Measurements from ENCODE around the gene FOXN3.

FOXN3 gene

DNA sequence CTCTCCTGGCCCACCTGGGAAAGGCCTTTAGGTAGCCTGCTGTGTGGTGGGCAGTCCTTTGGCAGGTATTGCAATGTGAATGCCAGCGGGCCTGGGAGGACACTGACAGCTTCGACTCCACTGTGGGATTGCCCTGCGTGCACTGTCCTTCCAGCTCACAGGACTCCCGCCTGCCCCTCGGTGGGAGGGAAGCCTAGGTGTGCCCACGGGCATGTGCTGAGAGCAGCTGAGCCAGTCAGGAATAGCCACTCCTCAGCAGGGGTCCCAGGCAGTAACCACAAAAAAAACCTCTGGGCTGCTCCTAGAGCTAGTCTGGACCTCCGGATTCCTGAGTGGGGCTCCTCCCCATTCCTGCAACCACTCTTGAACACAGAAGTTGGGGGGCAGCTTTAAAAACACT, 278.2 kb downstream of the FOXN3 start:
- Histone ChIP-seq H3K27ac (ENCODE audit: low read length) (no peak overlapping the region), H3K4me1 (ENCODE audit: control insufficient read depth, insufficient read depth, low read length) (peaks cover 12% of the 10 kb centered on the region; the same call in 1 of the 2 replicates), H3K9me3 (ENCODE audit: control insufficient read depth, insufficient read depth, low read length) (no peaks in the 10 kb centered on the region), H3K36me3 (ENCODE audit: control insufficient read depth, insufficient read depth, low read length) (no peaks in the 10 kb centered on the region), H3K4me3 (ENCODE audit: low read length) (no peak overlapping the region), H3K27me3 (ENCODE audit: control insufficient read depth, insufficient read depth, low read length) (no peaks in the 10 kb centered on the region)
- no CpG with 5 or more reads among the region's 7 CpGs for WGBS (ENCODE audit: insufficient coverage, insufficient read length)
- no peak for DNase-seq (ENCODE audit: low read depth, low spot score)

DNA sequence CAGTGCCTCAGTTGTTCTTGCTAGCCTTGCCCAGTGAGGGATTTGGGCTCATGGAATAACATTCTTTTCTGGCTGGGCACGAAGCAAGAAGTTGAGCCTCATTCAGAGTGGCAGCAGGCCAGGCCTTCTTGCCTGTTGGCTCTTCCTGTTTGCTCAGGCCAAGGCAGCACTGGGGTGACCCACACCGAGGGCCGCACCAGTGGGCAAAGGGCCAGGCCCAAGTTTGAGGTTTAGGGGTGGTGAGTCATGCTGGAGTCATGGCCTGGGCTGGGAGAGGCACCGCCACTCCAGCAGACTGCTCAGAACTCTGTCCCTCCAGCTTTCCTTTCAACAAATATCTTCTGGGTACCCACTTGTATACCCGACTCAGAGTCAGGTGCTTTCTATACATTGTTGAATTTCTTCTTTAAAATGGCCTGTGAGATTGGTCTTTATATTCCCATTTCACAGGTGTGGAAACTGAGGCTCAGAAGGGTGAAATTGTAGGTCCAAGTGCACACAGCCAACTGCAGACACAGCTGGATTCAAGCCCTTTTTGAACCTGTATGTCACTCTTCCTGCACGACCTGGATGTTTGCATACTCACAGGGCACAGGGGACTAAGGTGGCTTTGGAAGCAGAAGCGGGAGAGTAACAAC, 279.4 kb downstream of the FOXN3 start:
- no peaks in the 10 kb centered on the region for H3K36me3 ChIP-seq (ENCODE audit: control insufficient read depth, insufficient read depth, low read length)
- no CpG with 5 or more reads among the region's 7 CpGs for WGBS (ENCODE audit: insufficient coverage, insufficient read length)
- peaks cover 12% of the 10 kb centered on the region; the same call in 1 of the 2 replicates for H3K4me1 ChIP-seq (ENCODE audit: control insufficient read depth, insufficient read depth, low read length)
- no peaks in the 10 kb centered on the region for H3K9me3 ChIP-seq (ENCODE audit: control insufficient read depth, insufficient read depth, low read length)
- H3K4me3 ChIP-seq (ENCODE audit: low read length), result no peak overlapping the region
- DNase-seq (ENCODE audit: low read depth, low spot score), result no peak
- no peaks in the 10 kb centered on the region for H3K27me3 ChIP-seq (ENCODE audit: control insufficient read depth, insufficient read depth, low read length)
- no peak overlapping the region for H3K27ac ChIP-seq (ENCODE audit: low read length)

DNA sequence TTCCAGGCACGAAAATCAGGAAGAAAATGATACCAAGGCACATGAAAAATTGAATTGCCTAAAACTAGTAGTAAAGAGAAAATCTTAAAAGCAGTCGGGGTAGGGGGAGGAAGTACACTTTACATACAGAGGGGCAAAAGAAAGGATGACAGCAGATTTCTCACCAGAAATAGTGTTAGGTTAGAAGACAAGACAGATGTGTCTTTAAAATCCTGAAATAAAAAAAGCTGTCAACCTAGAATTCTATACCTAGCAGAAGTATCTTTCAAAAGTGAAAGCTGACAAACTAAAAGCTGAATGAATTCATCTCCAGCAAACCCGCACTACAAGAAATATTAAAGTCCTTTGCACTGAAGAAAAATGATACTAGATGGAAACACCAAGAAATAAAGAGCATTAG, 280.4 kb downstream of the FOXN3 start:
- Histone ChIP-seq H3K9me3 (ENCODE audit: control insufficient read depth, insufficient read depth, low read length) (no peaks in the 10 kb centered on the region), H3K4me1 (ENCODE audit: control insufficient read depth, insufficient read depth, low read length) (peaks cover 12% of the 10 kb centered on the region; the same call in 1 of the 2 replicates)
- no CpG with 5 or more reads among the region's 3 CpGs for WGBS (ENCODE audit: insufficient coverage, insufficient read length)

DNA sequence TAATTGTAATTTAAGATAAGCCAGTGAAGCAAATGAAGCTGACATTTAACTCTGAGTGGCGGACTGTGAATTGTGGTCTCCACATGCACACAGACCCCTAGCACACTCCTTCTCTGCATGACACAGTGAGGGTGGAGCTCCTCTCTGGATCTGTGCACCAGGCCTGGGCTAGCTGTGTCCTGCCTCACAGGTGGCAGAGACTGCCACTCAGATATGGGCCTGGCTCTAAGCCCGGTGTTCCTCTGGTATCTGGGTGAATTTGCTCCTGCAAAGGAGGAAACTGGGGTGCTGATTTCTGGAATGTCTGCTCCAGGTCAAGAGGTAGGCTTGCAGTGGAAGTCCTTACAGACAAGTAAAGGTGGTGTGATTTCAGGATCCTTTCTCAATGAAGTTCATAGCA, 282.4 kb downstream of the FOXN3 start:
- H3K36me3 ChIP-seq (ENCODE audit: control insufficient read depth, insufficient read depth, low read length), result no peaks in the 10 kb centered on the region
- WGBS (ENCODE audit: insufficient coverage, insufficient read length), result no CpG with 5 or more reads among the region's 2 CpGs
- no peak for DNase-seq (ENCODE audit: low read depth, low spot score)
- no peaks in the 10 kb centered on the region for H3K27me3 ChIP-seq (ENCODE audit: control insufficient read depth, insufficient read depth, low read length)
- H3K4me1 ChIP-seq (ENCODE audit: control insufficient read depth, insufficient read depth, low read length), result peaks cover 7% of the 10 kb centered on the region; the same call in 1 of the 2 replicates
- no peak overlapping the region for H3K27ac ChIP-seq (ENCODE audit: low read length)
- no peak overlapping the region for H3K4me3 ChIP-seq (ENCODE audit: low read length)
- no peaks in the 10 kb centered on the region for H3K9me3 ChIP-seq (ENCODE audit: control insufficient read depth, insufficient read depth, low read length)

More for the DNA sequence above, 280.4 kb downstream of the FOXN3 start:
- no peak for DNase-seq (ENCODE audit: low read depth, low spot score)
- Histone ChIP-seq H3K4me3 (ENCODE audit: low read length) (no peak overlapping the region), H3K27ac (ENCODE audit: low read length) (no peak overlapping the region), H3K27me3 (ENCODE audit: control insufficient read depth, insufficient read depth, low read length) (no peaks in the 10 kb centered on the region), H3K36me3 (ENCODE audit: control insufficient read depth, insufficient read depth, low read length) (no peaks in the 10 kb centered on the region)

DNA sequence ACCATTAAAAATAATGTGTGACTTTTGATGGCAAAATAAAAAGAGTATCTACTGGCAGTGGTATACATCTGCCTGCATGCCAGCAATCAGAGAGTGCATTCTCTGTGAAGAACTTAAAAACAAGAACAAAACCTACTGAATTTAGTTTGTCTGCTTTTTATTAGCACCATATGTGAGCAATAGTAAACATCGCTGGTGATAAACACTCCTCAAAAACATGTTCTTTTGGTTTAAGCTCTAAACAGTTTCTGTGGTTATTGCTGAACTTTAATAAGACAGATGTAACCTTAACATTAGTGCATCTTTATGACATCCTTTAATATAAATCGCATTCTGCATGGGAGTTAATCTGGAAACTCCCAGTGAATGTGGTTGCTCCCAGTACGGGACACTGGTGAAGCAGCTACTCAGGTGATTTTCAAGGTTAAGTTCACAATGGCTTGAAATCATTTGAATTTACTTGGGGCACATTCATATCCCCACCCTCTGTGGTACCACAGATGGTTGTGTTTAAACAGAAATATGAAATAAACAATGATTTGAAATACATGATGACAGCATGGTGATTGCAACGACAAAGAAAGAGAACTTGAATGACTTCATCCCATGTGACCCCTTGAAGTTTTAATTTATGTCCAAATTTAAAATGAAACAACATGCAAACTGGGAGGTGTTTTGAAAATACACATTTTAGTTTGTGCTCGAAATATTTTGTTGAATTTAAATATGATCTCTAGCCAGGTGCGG, 285.9 kb downstream of the FOXN3 start:
- Histone ChIP-seq H3K9me3 (ENCODE audit: control insufficient read depth, insufficient read depth, low read length) (no peaks in the 10 kb centered on the region), H3K36me3 (ENCODE audit: control insufficient read depth, insufficient read depth, low read length) (no peaks in the 10 kb centered on the region), H3K27me3 (ENCODE audit: control insufficient read depth, insufficient read depth, low read length) (no peaks in the 10 kb centered on the region), H3K27ac (ENCODE audit: low read length) (no peak overlapping the region), H3K4me3 (ENCODE audit: low read length) (no peak overlapping the region), H3K4me1 (ENCODE audit: control insufficient read depth, insufficient read depth, low read length) (0 out of 2 replicates have a peak, but pooled peaks cover 1% of the 10 kb centered on the region)
- WGBS (ENCODE audit: insufficient coverage, insufficient read length), result no CpG with 5 or more reads among the region's 6 CpGs
- no peak for DNase-seq (ENCODE audit: low read depth, low spot score)

DNA sequence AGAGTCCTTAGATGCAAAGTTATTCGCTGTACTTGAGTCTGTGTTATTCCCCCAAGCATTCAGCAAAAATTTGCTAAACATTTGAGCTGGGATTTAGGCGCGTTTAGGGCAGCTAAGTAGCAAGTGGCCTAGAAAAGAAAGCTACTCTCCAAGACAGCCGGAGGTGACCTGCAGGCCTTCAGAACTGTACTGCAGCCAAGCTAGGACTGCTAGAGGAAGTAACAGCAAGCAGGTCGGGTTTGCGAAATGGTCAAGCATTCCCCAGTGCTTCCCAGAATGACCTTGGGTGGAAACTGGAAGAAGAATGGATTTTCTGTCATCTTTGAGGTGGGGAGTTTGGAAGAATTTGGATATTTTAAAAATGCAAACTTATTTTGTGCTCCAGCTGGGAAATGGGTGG, 287.5 kb downstream of the FOXN3 start:
- H3K36me3 ChIP-seq (ENCODE audit: control insufficient read depth, insufficient read depth, low read length), result no peaks in the 10 kb centered on the region
- 0 out of 2 replicates have a peak, but pooled peaks cover 1% of the 10 kb centered on the region for H3K4me1 ChIP-seq (ENCODE audit: control insufficient read depth, insufficient read depth, low read length)
- no peaks in the 10 kb centered on the region for H3K9me3 ChIP-seq (ENCODE audit: control insufficient read depth, insufficient read depth, low read length)
- H3K27me3 ChIP-seq (ENCODE audit: control insufficient read depth, insufficient read depth, low read length), result no peaks in the 10 kb centered on the region
- no peak overlapping the region for H3K4me3 ChIP-seq (ENCODE audit: low read length)
- H3K27ac ChIP-seq (ENCODE audit: low read length), result no peak overlapping the region
- DNase-seq (ENCODE audit: low read depth, low spot score), result no peak
- WGBS (ENCODE audit: insufficient coverage, insufficient read length), result no CpG with 5 or more reads among the region's 6 CpGs

DNA sequence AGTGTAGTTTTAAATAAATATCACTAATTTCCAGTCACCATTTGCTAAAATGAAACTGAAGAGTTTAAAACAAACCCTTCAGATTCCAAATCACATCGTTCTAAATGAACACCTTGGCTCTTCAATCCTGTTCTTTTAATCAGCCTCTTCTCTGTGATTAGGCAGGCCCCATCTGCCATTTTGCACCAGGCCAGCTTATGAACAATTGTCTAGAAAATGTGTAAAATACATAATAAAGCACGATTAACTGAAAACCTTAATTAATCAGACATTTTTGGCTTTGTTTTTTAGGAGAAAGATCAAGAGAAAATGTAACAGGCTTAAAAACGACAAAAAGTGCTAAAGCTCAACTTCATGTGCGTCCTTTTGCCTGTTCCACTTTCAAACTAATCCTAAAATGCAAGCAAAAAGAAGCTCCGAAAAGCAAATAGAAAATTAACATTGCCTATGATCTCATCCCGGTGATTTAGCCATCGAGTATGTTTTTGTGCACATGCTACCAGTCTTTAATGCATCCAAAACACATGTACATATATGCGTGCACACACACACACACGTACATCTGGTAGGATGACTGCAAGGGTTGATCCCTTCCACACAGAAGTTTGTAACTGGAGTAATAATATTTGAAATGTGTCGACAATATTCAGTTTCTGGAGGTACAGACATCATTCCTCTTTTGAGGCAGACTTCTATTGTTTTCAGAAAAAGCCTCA, 288.6 kb downstream of the FOXN3 start:
- no peak overlapping the region for H3K4me3 ChIP-seq (ENCODE audit: low read length)
- H3K4me1 ChIP-seq (ENCODE audit: control insufficient read depth, insufficient read depth, low read length), result 0 out of 2 replicates have a peak, but pooled peaks cover 1% of the 10 kb centered on the region
- H3K27ac ChIP-seq (ENCODE audit: low read length), result no peak overlapping the region
- no peaks in the 10 kb centered on the region for H3K9me3 ChIP-seq (ENCODE audit: control insufficient read depth, insufficient read depth, low read length)
- no peaks in the 10 kb centered on the region for H3K27me3 ChIP-seq (ENCODE audit: control insufficient read depth, insufficient read depth, low read length)
- WGBS (ENCODE audit: insufficient coverage, insufficient read length), result no CpG with 5 or more reads among the region's 10 CpGs
- no peak for DNase-seq (ENCODE audit: low read depth, low spot score)
- no peaks in the 10 kb centered on the region for H3K36me3 ChIP-seq (ENCODE audit: control insufficient read depth, insufficient read depth, low read length)

DNA sequence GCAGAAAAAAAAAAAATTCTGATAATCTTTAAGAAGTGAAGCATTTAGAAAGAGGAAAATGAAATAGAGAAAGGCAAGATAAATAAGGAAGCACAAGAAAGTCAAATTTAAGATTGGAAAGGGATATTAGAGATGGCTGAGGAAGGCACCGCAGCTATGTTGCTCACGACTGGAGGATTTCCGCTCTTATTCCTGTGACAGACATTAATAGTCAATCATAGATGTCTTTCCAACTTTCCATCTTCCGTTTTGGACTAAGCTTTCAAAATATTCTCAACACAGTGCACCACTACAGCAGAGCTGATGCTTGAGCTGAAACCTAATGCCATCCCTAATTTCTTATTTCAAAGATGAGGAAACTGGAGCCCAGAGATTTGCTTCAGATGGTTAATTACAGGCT, 290.6 kb downstream of the FOXN3 start:
- Histone ChIP-seq H3K9me3 (ENCODE audit: control insufficient read depth, insufficient read depth, low read length) (no peaks in the 10 kb centered on the region), H3K4me3 (ENCODE audit: low read length) (no peak overlapping the region), H3K27me3 (ENCODE audit: control insufficient read depth, insufficient read depth, low read length) (no peaks in the 10 kb centered on the region), H3K4me1 (ENCODE audit: control insufficient read depth, insufficient read depth, low read length) (peaks cover 1% of the 10 kb centered on the region; the same call in 1 of the 2 replicates), H3K36me3 (ENCODE audit: control insufficient read depth, insufficient read depth, low read length) (no peaks in the 10 kb centered on the region), H3K27ac (ENCODE audit: low read length) (no peak overlapping the region)
- no CpG with 5 or more reads among the region's 4 CpGs for WGBS (ENCODE audit: insufficient coverage, insufficient read length)
- no peak for DNase-seq (ENCODE audit: low read depth, low spot score)

DNA sequence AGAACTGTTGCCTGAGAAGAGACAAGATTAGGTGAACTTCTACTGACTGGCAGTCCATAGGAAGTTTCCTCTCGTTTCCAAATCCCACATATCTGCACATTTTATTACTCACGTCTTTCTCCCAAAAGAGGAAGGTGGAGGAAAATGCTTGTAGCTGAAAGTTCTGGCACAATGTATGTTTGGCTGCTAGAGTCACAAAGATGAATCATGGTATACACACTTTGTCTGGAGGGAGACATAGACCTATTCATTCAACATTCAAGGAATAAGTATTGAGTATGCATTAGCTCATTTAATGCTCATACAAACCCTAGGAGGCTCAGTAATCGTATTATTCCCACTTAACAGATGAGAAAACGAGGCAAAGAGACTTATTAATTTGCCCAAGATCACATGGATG, 291.8 kb downstream of the FOXN3 start:
- Histone ChIP-seq H3K27ac (ENCODE audit: low read length) (no peak overlapping the region), H3K4me3 (ENCODE audit: low read length) (no peak overlapping the region), H3K27me3 (ENCODE audit: control insufficient read depth, insufficient read depth, low read length) (no peaks in the 10 kb centered on the region), H3K4me1 (ENCODE audit: control insufficient read depth, insufficient read depth, low read length) (peaks cover 1% of the 10 kb centered on the region; the same call in 1 of the 2 replicates), H3K9me3 (ENCODE audit: control insufficient read depth, insufficient read depth, low read length) (no peaks in the 10 kb centered on the region), H3K36me3 (ENCODE audit: control insufficient read depth, insufficient read depth, low read length) (no peaks in the 10 kb centered on the region)
- no CpG with 5 or more reads among the region's 4 CpGs for WGBS (ENCODE audit: insufficient coverage, insufficient read length)
- no peak for DNase-seq (ENCODE audit: low read depth, low spot score)

DNA sequence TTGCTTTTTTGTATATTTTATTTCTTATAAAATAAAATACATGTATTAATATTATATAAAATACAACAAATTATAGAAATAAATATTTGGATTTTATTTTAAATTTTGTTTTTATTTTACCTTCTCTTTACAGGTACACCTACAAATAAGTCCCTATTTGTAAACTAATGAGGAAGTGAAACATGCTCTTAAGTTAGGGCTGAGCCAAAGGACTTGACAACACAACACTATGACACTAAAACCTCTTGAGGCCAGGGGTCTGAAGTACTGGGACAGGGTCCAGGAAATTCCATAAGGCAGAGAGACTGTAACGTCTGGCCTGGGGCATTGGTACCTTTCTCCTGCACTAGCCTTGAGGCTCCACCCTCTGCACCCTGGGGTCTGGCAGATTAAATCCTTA, 293.2 kb downstream of the FOXN3 start:
- no peak overlapping the region for H3K4me3 ChIP-seq (ENCODE audit: low read length)
- H3K36me3 ChIP-seq (ENCODE audit: control insufficient read depth, insufficient read depth, low read length), result no peaks in the 10 kb centered on the region
- no peak overlapping the region for H3K27ac ChIP-seq (ENCODE audit: low read length)
- no peak for DNase-seq (ENCODE audit: low read depth, low spot score)
- no CpG with 5 or more reads among the region's 1 CpG for WGBS (ENCODE audit: insufficient coverage, insufficient read length)
- H3K27me3 ChIP-seq (ENCODE audit: control insufficient read depth, insufficient read depth, low read length), result no peaks in the 10 kb centered on the region
- H3K9me3 ChIP-seq (ENCODE audit: control insufficient read depth, insufficient read depth, low read length), result no peaks in the 10 kb centered on the region
- H3K4me1 ChIP-seq (ENCODE audit: control insufficient read depth, insufficient read depth, low read length), result peaks cover 1% of the 10 kb centered on the region; the same call in 1 of the 2 replicates
